VCaP (cell line): ENCODE data around the gene HDAC9.

Experiments
- H3K27ac ChIP-seq: fragments of 450-650 bp; 2 replicates; pipeline ENCODE4 v1.5.1; 2017
- TF ChIP-seq, protein P1 (sequence below): fragments of 450-650 bp; conservative IDR thresholded peaks from 2 replicates; pipeline ENCODE4 v1.5.1; 2017; ENCODE audit warnings: mild to moderate bottlenecking, moderate library complexity

Gene HDAC9

DNA sequence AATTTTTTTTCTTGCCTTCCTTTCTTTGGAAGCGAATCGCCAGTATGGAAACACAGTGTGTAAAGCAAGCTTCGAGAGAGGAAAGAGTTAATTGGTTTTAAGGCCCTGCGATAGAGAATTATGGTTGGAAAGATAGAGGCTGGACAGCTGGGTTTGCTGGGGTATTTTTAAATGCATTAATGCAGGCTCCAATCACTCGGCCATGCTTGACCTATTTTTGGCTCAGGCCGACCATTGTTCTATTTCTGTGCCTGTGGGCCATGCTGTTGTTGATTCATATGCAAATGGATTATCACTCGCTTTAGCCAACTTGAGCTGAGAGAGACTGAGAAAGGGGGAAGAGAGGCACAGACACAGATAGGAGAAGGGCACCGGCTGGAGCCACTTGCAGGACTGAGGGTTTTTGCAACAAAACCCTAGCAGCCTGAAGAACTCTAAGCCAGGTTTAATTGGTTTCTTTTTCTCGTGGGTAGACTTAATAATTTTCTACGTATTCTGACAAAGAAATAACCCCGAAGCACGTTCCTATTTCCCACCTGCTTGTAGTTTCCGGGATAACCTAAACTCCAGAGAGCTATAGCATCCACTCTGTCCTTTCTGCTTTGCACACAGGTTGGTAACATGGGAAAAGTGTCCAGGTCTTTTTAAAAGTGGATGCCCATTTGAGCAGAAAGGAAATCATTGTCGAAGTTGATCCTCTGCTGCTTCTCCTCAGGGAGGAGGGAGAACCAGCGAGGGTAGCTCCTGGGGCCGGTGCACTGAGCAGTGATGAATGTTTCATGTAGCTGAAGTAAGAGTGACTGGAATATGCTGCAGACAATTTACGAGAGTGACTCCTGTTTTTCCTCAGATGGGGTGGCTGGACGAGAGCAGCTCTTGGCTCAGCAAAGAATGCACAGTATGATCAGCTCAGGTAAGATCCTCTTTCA, at the start of gene HDAC9:
HDAC9 (plus strand) TSS at position 338 of the 929 bp plus-strand sequence; CDS start at position 892, 554 bp downstream.
- H3K27ac ChIP-seq: peak within 1 kb of the TSS; percentile 70
- TF ChIP-seq, protein P1, sequence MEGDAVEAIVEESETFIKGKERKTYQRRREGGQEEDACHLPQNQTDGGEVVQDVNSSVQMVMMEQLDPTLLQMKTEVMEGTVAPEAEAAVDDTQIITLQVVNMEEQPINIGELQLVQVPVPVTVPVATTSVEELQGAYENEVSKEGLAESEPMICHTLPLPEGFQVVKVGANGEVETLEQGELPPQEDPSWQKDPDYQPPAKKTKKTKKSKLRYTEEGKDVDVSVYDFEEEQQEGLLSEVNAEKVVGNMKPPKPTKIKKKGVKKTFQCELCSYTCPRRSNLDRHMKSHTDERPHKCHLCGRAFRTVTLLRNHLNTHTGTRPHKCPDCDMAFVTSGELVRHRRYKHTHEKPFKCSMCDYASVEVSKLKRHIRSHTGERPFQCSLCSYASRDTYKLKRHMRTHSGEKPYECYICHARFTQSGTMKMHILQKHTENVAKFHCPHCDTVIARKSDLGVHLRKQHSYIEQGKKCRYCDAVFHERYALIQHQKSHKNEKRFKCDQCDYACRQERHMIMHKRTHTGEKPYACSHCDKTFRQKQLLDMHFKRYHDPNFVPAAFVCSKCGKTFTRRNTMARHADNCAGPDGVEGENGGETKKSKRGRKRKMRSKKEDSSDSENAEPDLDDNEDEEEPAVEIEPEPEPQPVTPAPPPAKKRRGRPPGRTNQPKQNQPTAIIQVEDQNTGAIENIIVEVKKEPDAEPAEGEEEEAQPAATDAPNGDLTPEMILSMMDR: no peak

- H3K27ac ChIP-seq: peak overlapping the region; percentile 30
- TF ChIP-seq, protein P1: no peak
These were observed 49.5 kb upstream of the HDAC9 start for GRCh38 chr7:18445916-18446520.

- H3K27ac ChIP-seq: no peak overlapping the region
- TF ChIP-seq, protein P1: no peak
These were observed 45.5 kb upstream of the HDAC9 start for GRCh38 chr7:18450019-18450418.

DNA sequence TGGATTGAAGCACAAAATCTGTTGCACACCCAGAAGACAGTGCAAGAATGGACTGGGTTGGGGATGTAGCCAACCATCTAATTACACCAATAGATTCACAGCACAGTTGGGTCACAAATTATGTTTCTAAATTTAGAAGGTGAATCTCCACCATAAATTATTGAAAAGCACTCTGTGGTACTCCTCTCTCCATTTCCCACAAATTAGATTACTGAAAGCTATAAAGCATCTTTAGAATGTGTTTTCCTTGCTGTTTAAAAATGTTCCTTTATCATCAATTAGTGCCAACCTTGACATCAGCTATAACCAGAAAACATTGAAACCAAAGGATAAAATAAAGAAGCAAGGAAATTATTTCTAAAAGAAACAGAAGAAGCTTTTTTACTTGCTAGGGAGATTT, 39.9 kb upstream of the HDAC9 start:
- no peak overlapping the region for H3K27ac ChIP-seq
- TF ChIP-seq, protein P1: no peak

DNA sequence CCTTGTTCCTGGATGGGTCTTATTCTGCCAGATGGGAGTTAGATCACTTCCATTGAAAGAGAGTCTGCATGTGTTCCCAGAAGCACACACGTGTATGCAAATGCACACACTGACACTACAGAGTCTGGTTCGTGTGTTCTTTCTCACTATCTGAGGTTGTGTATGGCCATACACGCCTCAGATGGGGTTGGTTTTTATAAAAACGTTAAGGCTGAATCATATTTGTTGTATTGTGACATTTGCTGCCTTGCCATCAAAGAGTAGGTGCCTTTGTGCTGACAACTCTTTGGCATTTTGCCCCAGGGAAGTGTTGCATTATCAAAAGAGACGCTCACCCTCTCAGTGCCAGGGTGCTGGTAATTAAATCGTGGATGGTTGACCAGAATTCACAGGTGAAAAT, 37.7 kb upstream of the HDAC9 start:
- TF ChIP-seq, protein P1: no peak
- no peak overlapping the region for H3K27ac ChIP-seq

- TF ChIP-seq, protein P1: no peak
These were observed 36.7 kb upstream of the HDAC9 start for GRCh38 chr7:18458830-18459229.

DNA sequence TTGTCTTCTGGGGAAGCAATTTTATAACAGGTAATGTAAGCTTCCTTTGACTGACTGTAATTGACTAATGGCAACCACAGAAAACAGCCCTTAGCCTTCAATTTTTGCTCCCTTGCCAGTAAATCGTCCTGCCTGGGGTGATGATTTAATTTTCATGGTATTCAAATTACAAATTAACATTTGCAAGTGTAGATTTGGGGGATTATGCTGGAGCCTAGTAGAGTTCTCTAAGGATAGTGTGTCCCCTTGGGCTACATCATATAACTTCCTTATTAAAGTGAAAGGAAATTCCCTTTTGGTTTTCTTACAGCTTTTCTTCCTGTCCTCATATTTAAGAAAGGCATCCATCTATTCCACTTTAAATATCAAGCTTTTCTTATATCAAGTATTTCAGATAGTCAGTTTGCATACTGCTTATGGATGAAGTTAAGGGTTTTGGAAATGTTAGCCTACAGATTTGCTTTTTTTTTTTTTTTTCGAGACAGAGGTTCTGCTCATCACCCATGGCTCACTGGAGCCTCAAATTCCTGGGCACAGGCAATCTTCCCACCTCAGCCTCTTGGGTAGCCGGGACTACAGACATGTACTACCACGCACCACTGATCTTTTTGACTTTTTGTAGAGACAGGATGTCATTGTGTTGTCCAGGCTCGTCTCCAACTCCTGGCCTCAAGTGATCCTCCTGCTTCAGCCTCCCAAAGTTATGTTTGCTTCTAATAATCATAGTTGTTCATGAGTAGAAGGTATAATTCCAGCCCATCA, 35.9 kb upstream of the HDAC9 start:
- no peak overlapping the region for H3K27ac ChIP-seq
- TF ChIP-seq, protein P1: no peak

More at GRCh38 chr7:18458830-18459229, 36.7 kb upstream of the HDAC9 start:
- H3K27ac ChIP-seq: no peak overlapping the region
